Activated naive CD8-positive, alpha-beta T cell treated with anti-CD3 and anti-CD28 coated beads, Interleukin-2, amount 50 U/mL, for 24 hours (primary cell): Measurements from ENCODE around the gene SIM2.

Experiments
- ATAC-seq: fragments of 150-1000 bp; cut with Tn5 transposase; one replicate; pipeline ENCODE4 v1.10.0; 2021
- DNase-seq: peaks from one replicate; pipeline ENCODE4 v3.0.0; 2021
- H3K27ac Mint-ChIP-seq: one replicate; pipeline ENCODE4 v1.8.0; 2021; ENCODE audit warnings: mild to moderate bottlenecking, mixed read lengths
- H3K27me3 Mint-ChIP-seq: one replicate; pipeline ENCODE4 v1.8.0; 2021; ENCODE audit warnings: mixed read lengths
- H3K36me3 Mint-ChIP-seq: one replicate; pipeline ENCODE4 v1.8.0; 2021; ENCODE audit warnings: low read depth, mixed read lengths
- H3K4me1 Mint-ChIP-seq: one replicate; pipeline ENCODE4 v1.8.0; 2021; ENCODE audit warnings: mixed read lengths
- H3K4me3 Mint-ChIP-seq: one replicate; pipeline ENCODE4 v1.8.0; 2021; ENCODE audit warnings: mild to moderate bottlenecking, moderate library complexity, mixed read lengths
- H3K9me3 Mint-ChIP-seq: one replicate; pipeline ENCODE4 v1.8.0; 2021; ENCODE audit warnings: mixed read lengths

Gene SIM2

DNA sequence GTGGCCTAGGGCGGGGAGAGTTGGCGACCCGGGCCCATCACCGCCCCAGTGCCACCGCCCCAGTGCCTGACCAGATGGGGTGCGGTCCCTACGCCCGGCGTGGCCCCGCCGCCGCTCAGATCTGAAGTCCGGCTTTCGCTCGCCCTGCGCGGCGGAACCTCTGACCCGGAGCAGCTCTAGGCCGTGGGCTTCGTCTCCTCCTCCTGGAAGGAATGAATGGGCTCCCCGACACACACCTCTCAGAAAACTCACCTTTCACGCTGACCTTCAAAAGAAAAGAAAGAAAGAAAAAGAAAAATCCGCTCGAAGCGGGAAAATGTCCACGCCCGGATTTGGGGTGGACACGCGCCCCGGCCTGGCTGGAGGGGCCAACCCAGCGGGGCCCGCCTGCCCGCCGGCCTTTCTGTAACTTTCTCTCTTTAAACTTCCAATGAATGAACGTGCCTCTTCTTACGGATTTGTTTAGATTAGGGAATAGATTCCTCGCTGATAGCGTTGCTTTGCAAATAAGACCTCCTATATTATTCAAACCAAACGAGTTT is 5.4 kb upstream of the SIM2 start:
- Mint-ChIP-seq H3K4me3 (peak overlapping the region; percentile 8), H3K27me3 (peaks cover 85% of the 10 kb centered on the region), H3K27ac (peak overlapping the region; percentile 27), H3K4me1 (peaks cover 8% of the 10 kb centered on the region), H3K36me3 (peaks cover 3% of the 10 kb centered on the region), H3K9me3 (no peaks in the 10 kb centered on the region)
- DNase-seq (no peak), ATAC-seq (no peak)

GRCh38 chr21:36694031-36694515 is 4.8 kb upstream of the SIM2 start:
- DNase-seq: no peak
- no peak for ATAC-seq
- Mint-ChIP-seq H3K27me3 (peaks cover 83% of the 10 kb centered on the region), H3K9me3 (no peaks in the 10 kb centered on the region), H3K27ac (peak overlapping the region; percentile 27), H3K36me3 (peaks cover 3% of the 10 kb centered on the region), H3K4me3 (peak overlapping the region; percentile 8), H3K4me1 (peaks cover 8% of the 10 kb centered on the region)

GRCh38 chr21:36694593-36695282 is 4.2 kb upstream of the SIM2 start:
- no peak overlapping the region for H3K4me3 Mint-ChIP-seq

DNA sequence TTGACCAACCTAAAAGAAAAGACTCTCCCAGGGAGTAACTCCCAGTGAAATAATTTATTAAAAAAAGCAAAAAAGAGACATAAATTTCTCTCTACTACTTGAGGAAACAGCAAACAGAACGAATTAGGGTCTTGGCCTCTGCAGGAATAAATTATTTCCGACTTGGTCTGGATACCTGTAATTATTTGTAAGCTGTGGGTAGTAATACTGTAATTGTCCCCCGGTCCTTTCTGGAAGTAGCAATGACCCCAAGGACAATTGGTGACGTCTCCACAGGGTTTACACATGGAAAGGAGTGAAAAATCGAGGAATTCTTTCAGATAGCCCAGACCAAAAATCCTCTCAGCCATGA is 3.7 kb upstream of the SIM2 start:
- H3K27me3 Mint-ChIP-seq: peaks cover 76% of the 10 kb centered on the region
- ATAC-seq (no peak), DNase-seq (no peak)
- H3K27ac Mint-ChIP-seq: no peak overlapping the region
- no peak overlapping the region for H3K4me3 Mint-ChIP-seq
- peaks cover 12% of the 10 kb centered on the region for H3K4me1 Mint-ChIP-seq
- no peaks in the 10 kb centered on the region for H3K9me3 Mint-ChIP-seq
- peaks cover 3% of the 10 kb centered on the region for H3K36me3 Mint-ChIP-seq

More at GRCh38 chr21:36694593-36695282, 4.2 kb upstream of the SIM2 start:
- H3K4me1 Mint-ChIP-seq: peaks cover 8% of the 10 kb centered on the region
- H3K27ac Mint-ChIP-seq: no peak overlapping the region
- DNase-seq: no peak
- peaks cover 77% of the 10 kb centered on the region for H3K27me3 Mint-ChIP-seq
- ATAC-seq: no peak
- peaks cover 3% of the 10 kb centered on the region for H3K36me3 Mint-ChIP-seq
- no peaks in the 10 kb centered on the region for H3K9me3 Mint-ChIP-seq

DNA sequence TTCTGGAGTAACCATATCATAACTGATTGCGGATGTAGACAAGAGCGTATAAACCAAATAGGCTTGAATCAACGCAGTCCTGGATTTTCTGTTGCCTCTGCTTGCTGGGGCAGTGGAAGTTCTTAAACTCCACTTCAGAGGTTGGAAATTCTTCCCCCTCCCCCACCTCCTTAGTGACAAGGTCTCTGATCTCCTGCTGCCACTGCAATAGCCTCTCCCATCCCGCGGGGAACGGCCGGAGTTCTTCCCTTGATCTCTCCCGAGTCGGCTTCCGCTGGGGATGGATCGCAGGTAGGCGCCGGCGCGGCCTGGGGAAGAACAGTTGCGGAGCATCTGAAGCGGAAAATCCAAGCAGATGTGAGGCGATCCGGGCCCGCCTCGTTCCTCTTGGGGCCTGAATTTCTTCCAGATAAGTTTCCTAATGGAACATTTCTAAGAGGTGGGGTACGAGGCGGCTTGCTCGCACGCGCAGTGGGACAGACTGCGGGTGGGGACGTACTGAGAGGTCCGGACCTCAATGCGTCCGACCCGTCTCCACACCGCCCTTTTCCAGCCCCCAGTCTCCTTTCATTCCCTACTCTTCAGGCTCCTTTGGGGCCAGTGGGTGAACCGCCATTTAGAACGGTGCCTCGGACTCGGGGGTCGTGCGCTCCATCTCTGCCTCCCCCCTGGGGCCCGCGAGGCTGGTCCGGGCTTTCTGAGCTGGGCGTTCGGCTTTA is 3.1 kb upstream of the SIM2 start:
- no peak overlapping the region for H3K4me3 Mint-ChIP-seq
- H3K27ac Mint-ChIP-seq: no peak overlapping the region
- DNase-seq (no peak), ATAC-seq (no peak)
- H3K27me3 Mint-ChIP-seq: peaks cover 75% of the 10 kb centered on the region
- H3K9me3 Mint-ChIP-seq: no peaks in the 10 kb centered on the region
- peaks cover 3% of the 10 kb centered on the region for H3K36me3 Mint-ChIP-seq
- peaks cover 17% of the 10 kb centered on the region for H3K4me1 Mint-ChIP-seq

DNA sequence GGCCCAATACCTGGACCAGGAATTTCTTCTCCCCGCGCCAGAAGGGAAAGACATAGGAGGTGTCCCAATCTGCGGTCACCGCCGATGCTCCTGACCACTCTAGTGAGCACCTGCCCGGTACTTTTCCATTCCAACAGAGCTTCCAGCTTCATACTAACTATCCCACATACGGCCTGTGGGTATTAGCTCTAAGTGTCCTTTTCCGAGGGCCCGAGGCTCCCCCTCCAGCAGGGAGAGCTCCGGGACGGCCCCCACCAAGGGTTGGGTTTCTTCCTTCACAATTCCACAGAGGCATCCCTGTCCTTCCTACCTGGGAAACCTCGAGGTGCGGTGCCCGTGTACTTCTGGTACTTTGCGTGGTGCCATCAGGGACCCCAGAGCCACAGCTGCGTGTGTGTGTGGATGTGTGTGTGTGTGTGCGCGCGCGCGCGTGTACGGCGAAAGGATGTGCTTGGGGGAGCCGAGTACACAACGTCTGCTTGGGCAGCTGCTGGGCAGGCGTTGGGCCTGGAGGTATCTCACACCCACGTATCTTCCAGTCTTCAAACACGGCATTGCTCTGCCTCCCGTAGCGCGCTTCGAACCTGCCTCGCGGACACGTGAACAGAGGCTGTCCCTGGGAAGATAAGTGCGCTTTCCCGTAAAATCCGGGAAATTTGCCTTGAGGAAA is 2.4 kb upstream of the SIM2 start:
- Mint-ChIP-seq H3K36me3 (peaks cover 3% of the 10 kb centered on the region), H3K27me3 (peaks cover 73% of the 10 kb centered on the region), H3K27ac (no peak overlapping the region), H3K4me3 (no peak overlapping the region), H3K9me3 (no peaks in the 10 kb centered on the region), H3K4me1 (peaks cover 18% of the 10 kb centered on the region)
- DNase-seq (no peak), ATAC-seq (no peak)

DNA sequence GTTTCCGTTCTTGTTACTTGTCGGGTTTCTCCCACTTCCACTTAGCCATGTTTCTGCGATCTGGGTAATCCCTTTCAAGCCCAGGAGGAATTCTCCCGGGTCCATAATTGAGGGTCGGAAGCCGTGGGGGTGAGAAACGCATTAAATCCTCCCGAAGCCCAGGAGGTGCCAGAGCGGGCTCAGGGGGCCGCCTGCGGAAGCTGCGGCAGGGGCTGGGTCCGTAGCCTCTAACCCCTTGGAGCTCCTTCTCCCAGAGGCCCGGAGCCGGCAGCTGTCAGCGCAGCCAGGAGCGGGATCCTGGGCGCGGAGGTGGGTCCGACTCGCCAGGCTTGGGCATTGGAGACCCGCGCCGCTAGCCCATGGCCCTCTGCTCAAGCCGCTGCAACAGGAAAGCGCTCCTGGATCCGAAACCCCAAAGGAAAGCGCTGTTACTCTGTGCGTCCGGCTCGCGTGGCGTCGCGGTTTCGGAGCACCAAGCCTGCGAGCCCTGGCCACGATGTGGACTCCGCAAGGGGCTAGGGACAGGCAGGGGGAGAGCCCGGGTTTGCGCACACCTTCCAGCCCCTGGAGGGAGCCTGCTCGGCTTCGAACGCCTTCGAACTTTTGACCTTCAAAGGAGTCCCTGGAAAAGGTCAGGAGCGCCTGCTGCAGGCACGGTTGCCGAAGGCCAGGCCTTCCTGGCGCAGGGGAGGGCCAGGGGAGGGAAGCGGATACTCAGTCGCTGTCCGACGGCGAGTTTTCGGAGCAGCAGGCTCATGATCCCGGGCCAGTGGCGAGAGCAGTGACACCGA is 1.7 kb upstream of the SIM2 start:
- Mint-ChIP-seq H3K9me3 (no peaks in the 10 kb centered on the region), H3K4me1 (peaks cover 21% of the 10 kb centered on the region), H3K27ac (no peak overlapping the region), H3K36me3 (peaks cover 2% of the 10 kb centered on the region), H3K4me3 (no peak overlapping the region), H3K27me3 (peaks cover 73% of the 10 kb centered on the region)
- DNase-seq (no peak), ATAC-seq (no peak)

DNA sequence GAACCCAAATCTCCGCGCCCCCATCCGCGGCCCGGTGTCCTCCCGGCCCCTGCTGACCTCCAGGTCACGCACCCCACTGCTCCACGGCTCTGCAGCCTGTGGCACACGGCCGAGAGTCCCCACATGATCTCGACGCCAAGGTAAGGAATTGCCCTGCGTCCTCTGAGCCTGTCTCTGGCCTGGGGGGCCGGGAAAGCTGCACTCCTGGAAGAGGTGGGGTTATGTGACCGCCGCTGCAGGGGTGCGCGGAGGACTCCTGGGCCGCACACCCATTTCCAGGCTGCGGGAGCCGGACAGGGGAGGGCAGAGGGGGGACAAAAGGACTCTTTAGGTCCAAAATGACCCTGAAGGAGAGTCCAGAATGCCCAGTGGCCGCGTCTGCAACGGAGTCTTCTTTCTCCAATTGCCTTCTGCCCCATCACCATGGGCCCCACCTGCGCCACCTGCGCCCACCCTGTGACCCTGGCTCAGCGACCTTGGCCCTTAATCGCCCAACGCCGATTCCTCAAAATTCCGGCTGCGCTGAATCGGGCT is 997 bp upstream of the SIM2 start:
- no peak for DNase-seq
- ATAC-seq: no peak
- no peaks in the 10 kb centered on the region for H3K9me3 Mint-ChIP-seq
- H3K27me3 Mint-ChIP-seq: peaks cover 75% of the 10 kb centered on the region
- no peak overlapping the region for H3K4me3 Mint-ChIP-seq
- no peaks in the 10 kb centered on the region for H3K36me3 Mint-ChIP-seq
- H3K4me1 Mint-ChIP-seq: peaks cover 21% of the 10 kb centered on the region
- H3K27ac Mint-ChIP-seq: no peak overlapping the region

- no peaks in the 10 kb centered on the region for H3K36me3 Mint-ChIP-seq
- H3K4me1 Mint-ChIP-seq: peaks cover 23% of the 10 kb centered on the region
- peaks cover 79% of the 10 kb centered on the region for H3K27me3 Mint-ChIP-seq
- no peak overlapping the region for H3K4me3 Mint-ChIP-seq
- no peak for DNase-seq
- H3K27ac Mint-ChIP-seq: no peak overlapping the region
- no peaks in the 10 kb centered on the region for H3K9me3 Mint-ChIP-seq
- no peak for ATAC-seq
Measured at GRCh38 chr21:36698385-36698980, 432 bp upstream of the SIM2 start.

- peak overlapping the region; percentile 46 for H3K27ac Mint-ChIP-seq
- H3K9me3 Mint-ChIP-seq: no peaks in the 10 kb centered on the region
- H3K27me3 Mint-ChIP-seq: peaks cover 78% of the 10 kb centered on the region
Measured at GRCh38 chr21:36699546-36700294, 805 bp downstream of the SIM2 start.

DNA sequence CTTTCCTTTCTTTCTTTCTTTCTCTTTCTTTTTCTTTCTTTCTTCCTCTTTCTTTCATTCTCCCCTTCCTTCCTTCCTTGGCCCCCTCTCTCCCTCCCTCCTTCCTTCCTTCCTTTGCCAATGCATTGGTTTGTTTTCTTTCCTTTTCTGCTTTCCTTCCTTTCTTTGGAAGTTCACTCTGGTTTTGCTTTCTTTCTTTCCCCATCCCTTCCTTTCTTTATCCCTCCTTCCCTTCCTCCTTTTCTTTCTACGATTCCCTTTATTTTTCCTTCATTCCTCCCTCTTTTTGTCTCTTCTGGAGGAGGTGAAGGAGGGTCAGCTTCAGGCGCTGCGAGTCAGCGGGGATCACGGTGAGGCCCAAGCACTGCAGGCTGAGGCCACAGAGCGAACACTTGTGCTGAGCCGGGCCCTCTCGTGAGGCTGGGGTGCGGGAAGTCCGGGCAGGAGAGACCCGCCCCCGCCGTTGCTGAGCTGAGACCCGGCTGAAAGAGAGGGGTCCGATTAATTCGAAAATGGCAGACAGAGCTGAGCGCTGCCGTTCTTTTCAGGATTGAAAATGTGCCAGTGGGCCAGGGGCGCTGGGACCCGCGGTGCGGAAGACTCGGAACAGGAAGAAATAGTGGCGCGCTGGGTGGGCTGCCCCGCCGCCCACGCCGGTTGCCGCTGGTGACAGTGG is 1.5 kb downstream of the SIM2 start:
- H3K4me1 Mint-ChIP-seq: peaks cover 26% of the 10 kb centered on the region
- peaks cover 77% of the 10 kb centered on the region for H3K27me3 Mint-ChIP-seq
- DNase-seq (no peak), ATAC-seq (no peak)
- no peaks in the 10 kb centered on the region for H3K9me3 Mint-ChIP-seq
- no peaks in the 10 kb centered on the region for H3K36me3 Mint-ChIP-seq
- H3K4me3 Mint-ChIP-seq: peak overlapping the region; percentile 57
- H3K27ac Mint-ChIP-seq: peak overlapping the region; percentile 46

More at GRCh38 chr21:36699546-36700294, 805 bp downstream of the SIM2 start:
- DNase-seq: no peak
- Mint-ChIP-seq H3K4me3 (peak overlapping the region; percentile 57), H3K36me3 (no peaks in the 10 kb centered on the region), H3K4me1 (peaks cover 23% of the 10 kb centered on the region)
- ATAC-seq: no peak

DNA sequence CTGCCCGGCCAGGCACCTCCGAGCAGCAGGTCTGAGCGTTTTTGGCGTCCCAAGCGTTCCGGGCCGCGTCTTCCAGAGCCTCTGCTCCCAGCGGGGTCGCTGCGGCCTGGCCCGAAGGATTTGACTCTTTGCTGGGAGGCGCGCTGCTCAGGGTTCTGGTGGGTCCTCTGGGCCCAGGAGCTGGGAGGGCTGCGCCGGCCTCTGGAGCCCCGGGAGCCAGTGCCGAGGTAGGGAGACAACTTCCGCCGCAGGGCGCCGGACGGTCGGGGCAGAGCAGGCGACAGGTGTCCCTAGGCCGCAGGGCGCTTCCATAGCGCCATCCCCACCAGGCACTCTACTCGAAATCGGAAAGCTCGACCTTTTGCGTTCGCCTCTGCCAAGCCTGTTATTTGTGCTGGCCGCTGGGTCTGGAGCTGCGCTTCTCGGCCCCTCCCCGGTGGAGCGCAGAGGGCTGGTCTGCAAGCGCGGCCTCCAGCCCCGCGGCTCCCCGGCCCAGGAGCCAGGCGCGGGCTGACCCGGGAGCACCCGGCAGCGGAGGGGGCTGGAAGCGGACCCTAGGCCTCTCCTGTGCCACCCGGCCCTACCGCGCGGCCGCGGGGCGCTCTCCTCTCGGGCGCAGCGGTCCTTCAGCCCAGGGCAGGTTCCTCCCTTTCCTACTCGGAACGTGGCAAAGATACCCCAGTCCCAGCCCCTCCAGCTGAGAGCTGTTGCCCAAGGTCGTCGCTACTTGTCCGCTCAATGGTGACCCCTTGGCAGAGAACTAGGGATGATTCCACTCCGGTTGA is 2.2 kb downstream of the SIM2 start:
- Mint-ChIP-seq H3K27me3 (peaks cover 77% of the 10 kb centered on the region), H3K27ac (no peak overlapping the region), H3K4me1 (peaks cover 33% of the 10 kb centered on the region), H3K4me3 (no peak overlapping the region), H3K9me3 (no peaks in the 10 kb centered on the region), H3K36me3 (no peaks in the 10 kb centered on the region)
- DNase-seq (no peak), ATAC-seq (no peak)
